NCI-H1436 (cell line): Measurements from ENCODE around the gene ZNF555.
"Not testable (repeated sequence)": the region's sequence is repeated elsewhere in the genome, so short reads cannot be mapped to it uniquely, and the experiment has no call there.

ENCODE experiments used
- DNase-seq: peaks from one replicate; lab custom pipeline; 2025; lab: John Stamatoyannopoulos, UW

Gene ZNF555

DNA sequence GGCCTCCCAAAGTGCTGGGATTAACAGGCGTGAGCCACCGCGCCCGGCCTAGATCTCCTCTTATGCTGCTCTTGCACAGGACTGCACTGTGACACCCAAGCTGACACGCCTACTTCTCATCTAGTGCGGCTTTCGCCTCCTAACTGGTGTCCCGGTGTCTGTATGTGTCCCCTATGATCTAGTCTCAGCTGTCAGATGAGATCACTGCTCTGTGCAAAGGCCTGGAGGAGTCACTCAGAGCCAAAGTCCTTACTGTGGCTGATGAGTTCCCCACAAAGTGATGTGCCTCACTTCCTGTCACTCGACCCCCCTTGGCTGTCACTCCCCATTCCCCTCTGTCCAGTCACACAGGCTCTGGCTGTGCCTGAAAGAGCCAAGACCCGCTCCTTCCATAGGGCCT lies 28.3 kb downstream of the ZNF555 start:
- DNase-seq: no peak

DNA sequence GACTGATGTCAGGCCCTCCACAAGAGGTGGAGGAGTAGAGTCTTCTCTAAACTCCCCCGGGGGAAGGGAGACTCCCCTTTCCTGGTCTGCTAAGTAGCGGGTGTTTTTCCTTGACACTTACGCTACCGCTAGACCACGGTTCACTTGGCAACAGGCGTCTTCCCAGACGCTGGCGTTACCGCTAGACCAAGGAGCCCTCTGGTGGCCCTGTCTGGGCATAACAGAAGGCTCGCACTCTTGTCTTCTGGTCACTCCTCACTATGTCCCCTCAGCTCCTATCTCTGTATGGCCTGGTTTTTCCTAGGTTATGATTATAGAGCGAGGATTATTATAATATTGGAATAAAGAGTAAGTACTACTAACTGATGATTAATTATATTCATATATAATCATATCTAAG lies 30.9 kb downstream of the ZNF555 start:
- not testable (repeated sequence) for DNase-seq

- DNase-seq: no peak
Observed at GRCh38 chr19:2877398-2878331, 36.4 kb downstream of the ZNF555 start.

- DNase-seq: no peak
Observed at GRCh38 chr19:2883686-2884439, 42.6 kb downstream of the ZNF555 start.

GRCh38 chr19:2885736-2886135 lies 44.5 kb downstream of the ZNF555 start:
- DNase-seq: no peak

DNA sequence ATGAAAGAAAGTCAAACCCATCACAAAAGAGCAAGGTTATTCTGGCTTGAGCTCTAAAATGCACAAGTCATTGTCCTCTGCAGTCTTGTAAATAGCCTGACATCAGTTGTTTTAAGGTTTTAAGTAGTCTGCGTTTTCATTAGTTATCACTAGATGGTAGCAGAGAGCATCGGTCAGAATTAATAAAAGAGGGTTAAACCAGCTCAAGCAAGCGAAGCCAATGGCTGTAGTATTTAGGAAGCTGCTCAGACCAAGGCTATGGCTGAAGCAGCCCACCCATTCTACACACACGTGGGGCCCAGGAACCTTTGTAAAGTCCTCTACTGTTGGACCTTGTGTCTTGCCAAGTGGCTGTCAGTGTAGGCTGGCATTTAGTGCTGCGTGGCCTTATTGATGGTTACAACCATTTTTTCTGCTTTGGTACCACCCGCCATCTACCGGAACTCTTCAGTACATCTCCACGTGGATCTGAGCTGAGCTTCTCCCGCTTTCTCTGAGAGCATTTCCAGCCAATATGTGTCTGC lies 46.2 kb downstream of the ZNF555 start:
- peak; percentile 28 for DNase-seq

- no peak for DNase-seq
Observed at GRCh38 chr19:2888731-2889224, 47.5 kb downstream of the ZNF555 start.

DNA sequence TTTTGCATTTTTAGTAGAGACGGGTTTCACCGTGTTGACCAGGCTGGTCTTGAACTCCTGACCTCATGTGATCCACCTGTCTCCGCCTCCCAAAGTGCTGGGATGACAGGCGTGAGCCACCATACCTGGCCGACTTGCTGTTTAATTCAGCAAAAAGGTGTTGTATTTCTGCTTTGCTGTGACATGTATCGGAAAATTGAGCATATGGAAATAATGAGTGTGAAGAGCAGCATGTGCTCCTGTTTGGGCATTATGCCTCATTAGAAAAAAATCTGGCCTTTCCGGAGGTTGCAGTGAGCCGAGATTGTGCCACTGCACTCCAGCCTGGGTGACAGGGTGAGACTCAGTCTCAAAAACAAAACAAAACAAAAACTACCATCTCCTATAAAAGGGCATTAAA lies 49.3 kb downstream of the ZNF555 start:
- DNase-seq: not testable (repeated sequence)

- DNase-seq: no peak
Observed at GRCh38 chr19:2896694-2897093, 55.4 kb downstream of the ZNF555 start.

DNA sequence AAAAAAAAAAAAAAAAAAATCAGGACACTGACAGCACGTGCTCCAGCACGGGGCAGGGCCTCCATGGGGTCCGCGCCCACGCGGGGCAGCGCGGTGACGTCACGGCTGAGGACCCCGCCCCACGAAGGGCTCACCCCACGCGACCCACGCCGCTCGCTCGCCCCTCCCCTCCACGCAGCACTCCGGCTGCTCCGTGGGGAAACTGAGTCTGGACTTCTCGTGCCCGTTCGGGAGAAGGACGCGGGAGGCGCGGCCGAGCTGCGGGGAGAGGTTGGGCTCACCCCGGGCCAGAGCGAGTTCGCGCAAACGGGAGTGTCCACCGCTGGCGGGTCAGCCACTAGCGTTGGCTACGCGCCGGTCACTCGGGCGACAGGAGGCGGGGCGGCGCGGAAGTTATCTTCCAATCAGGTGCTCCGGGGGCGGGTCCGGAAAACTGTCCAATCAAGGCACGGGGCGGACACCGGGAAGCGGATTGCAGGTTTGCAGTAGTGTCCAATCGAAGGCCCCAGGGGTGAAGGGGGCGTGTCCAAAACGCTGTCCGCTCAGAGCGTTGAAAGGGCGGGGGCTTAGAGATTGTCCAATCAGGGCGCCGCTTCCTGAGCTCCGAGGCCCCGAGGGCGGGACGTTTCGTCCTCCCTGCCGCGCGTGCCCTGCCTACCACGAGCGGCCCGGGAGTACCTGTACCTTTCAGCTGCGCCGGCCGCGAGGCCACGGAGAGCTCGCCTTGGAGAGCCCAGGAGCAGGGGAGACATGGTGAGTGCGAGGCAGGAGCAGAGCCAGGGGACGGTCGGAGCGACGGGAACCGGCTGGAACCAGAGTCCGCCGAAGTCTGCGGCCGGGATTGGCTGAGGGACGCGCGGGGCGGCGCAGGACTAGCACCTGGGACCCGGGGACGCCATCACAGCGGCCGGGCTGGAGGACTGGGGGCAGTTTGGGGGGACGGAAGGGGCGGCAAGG lies 59.3 kb downstream of the ZNF555 start, which contains the start of gene ZNF57:
ZNF57 (plus strand) TSS at position 633 of the 957 bp plus-strand sequence; CDS start at position 751, 118 bp downstream.
- DNase-seq: peak; percentile 96

- no peak for DNase-seq
Observed at GRCh38 chr19:2902590-2903218, 61.4 kb downstream of the ZNF555 start.

- not testable (repeated sequence) for DNase-seq
Observed at GRCh38 chr19:2903326-2903725, 62.1 kb downstream of the ZNF555 start.

GRCh38 chr19:2905918-2906519 lies 64.7 kb downstream of the ZNF555 start:
- DNase-seq: no peak

DNA sequence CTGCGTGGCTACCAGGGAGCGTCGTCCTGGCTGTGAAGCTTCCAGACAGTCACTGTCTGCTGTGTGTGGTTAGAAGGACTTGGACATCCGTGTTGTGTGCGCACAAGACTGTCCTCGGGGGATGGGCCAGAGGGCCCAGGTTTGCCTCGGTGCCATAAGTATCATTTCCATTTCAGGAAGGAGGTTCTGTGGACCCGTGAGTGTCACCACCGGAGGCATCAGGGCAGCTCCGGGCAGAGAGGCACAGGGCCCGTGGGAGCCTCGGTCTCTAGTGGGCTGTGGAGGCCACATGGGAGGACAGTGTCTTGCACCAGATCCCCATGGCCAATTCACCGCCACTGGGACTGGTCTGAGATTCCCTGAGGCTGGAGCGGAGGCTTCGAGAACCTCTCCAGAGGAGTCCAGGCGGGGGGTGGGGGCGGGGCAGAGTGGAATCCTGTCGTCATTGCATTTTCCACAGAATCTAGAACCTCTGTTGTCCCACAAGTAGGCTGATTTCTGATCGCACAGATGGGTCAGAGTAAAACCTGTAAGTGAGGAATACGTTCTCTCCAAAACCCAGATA lies 65.4 kb downstream of the ZNF555 start:
- no peak for DNase-seq
